ENCODE results near the gene LRRC46.

DNA sequence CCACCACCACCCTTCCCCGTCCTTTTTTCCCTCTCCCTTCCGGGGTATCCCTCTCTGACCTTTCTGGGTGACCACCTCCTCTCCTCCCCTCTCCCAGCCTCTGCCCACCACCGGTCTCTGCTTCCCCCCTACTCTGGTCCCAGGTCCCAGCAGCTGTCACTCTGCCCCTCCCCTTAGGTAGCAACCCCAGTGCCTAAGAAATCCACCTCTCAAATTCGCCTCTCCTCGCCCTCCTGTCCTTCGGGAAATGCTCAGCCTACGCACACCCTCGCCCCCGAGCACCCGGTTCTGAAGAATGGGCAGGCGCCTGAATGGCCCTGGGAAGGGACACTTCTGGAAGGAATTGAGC, 20.3 kb downstream of the LRRC46 start:
- TF ChIP-seq CTCF (conservative IDR thresholded peaks at IDR 0.05 in 1 of 2, IDR thresholded peaks at IDR 0.05 in 1 of 2; ENCODE audit: extremely low read depth in 1 of 2, insufficient read depth in 1 of 2, low read depth in 1 of 2, low read length in 2 of 2): no peak
- no peak for TF ChIP-seq EZH2 (IDR thresholded peaks at IDR 0.05; ENCODE audit: borderline replicate concordance, low read length)

All from mammary epithelial cell (primary cell).